Cardiac fibroblast (primary cell): ENCODE measurements around the gene ZP1.

Experiments
- DNase-seq, 2 donors: peaks; one replicate each; pipeline versions ENCODE4 v3.0.0 to v3.0.0-alpha.2; 2010; ENCODE audit warnings: low read depth in 2 of 2
- H3K4me3 ChIP-seq, 2 donors: replicated peaks in 1 of 2; 1 replicate in 1 of 2; 2 replicates in 1 of 2; pipeline ENCODE4 v1.5.1; 2011; ENCODE audit warnings: low read depth in 2 of 2, low read length in 2 of 2, mild to moderate bottlenecking in 2 of 2, moderate library complexity in 1 of 2
- CTCF ChIP-seq: IDR thresholded peaks from one replicate; pipeline ENCODE4 v1.5.1; 2011; ENCODE audit warnings: low read depth, mild to moderate bottlenecking, low read length, inconsistent platforms

ZP1 gene

GRCh38 chr11:60874421-60875365 lies 7.4 kb downstream of the ZP1 start:
- TF ChIP-seq CTCF: no peak
- no peak for DNase-seq

DNA sequence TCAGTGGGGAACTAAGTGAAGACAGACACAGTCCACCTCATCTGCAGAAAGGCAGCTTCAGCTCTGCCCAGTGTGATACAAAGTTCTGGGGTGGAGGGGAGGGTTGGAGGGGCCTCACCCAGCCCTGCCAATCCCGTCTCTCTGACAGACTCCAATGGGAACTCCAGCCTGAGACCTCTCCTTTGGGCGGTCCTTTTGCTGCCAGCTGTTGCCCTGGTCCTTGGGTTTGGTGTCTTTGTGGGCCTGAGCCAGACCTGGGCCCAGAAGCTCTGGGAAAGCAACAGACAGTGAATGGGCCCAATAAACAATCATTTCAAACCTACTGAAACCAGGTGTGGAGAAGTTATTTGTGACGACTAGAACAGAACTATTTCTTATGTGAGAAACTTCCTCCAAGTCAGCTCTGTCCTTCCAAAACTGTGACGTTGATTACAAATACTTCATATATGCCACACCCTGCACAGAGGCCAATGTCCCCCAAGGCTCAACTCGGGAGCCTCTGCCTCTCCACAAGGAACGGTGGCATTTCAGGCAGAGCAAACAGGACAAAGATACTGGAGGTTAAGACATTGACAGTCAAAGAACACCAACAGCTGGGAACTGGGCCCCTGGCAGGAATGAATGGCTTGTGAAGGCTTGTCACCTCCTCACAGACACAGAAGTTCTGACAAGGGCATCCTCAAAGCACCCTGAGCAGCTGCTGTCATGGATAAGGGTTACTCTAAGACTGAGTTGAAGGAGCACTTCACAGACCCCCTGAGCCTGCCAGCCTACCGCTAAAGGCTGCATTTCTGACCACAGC lies 8.2 kb downstream of the ZP1 start:
- DNase-seq: no peak
- TF ChIP-seq CTCF: no peak

More at GRCh38 chr11:60874421-60875365, 7.4 kb downstream of the ZP1 start:
- no peak overlapping the region for H3K4me3 ChIP-seq

DNA sequence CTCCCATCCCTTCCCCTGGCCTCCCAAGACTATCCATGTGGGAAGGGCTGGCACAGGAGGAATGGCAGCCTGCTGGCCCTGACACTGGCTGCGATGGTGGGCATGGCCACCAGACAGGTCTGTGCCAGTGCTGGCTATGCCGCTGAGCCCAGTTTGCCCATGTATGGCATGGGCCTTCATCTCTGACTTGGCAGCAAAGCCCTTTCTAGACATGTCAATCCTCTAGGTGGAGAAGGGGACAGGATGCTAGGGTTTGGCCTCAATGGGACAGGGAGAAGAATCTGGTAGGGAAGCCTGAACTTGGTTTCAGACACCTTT lies 8.8 kb downstream of the ZP1 start:
- no peak overlapping the region for H3K4me3 ChIP-seq
- no peak for TF ChIP-seq CTCF
- DNase-seq: no peak

More for the DNA sequence above, 8.2 kb downstream of the ZP1 start:
- no peak overlapping the region for H3K4me3 ChIP-seq

GRCh38 chr11:60878245-60879101 lies 11.1 kb downstream of the ZP1 start:
- no peak overlapping the region for H3K4me3 ChIP-seq
- DNase-seq: no peak
- no peak for TF ChIP-seq CTCF

DNA sequence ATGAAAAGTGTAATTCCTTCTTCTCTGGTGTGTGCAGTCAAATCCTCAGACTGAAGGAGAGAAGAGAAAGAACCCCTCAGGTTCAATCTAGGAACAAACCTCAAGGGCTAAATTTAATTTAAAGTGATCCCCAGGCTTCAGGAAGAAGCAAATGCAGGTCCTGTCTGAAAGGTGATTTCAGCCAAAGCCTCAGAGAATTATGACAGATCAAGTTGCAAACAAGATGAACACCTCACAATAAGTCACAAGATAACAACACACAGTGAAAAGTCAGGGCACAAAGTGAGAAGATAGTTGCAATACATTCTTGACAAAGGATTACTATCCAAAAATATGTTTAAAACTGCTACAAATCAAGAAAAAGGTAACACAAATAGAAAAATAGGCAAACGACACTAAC lies 11.8 kb downstream of the ZP1 start:
- H3K4me3 ChIP-seq: no peak overlapping the region
- TF ChIP-seq CTCF: no peak
- no peak for DNase-seq

GRCh38 chr11:60879971-60880588 lies 12.7 kb downstream of the ZP1 start:
- no peak for DNase-seq
- no peak overlapping the region for H3K4me3 ChIP-seq
- no peak for TF ChIP-seq CTCF
